Measurements from ENCODE around the gene SCN8A.

Gene SCN8A

GRCh38 chr12:51672334-51672733, 81.3 kb downstream of the SCN8A start:
- DNase-seq, result no peak

- no peak for DNase-seq
Measured at GRCh38 chr12:51675071-51675803, 84.2 kb downstream of the SCN8A start.

GRCh38 chr12:51676875-51677274, 85.8 kb downstream of the SCN8A start:
- no peak for DNase-seq

GRCh38 chr12:51677284-51677968, 86.4 kb downstream of the SCN8A start:
- no peak for DNase-seq

- DNase-seq, result peak; percentile 4 to 33
Measured at GRCh38 chr12:51678086-51678724, 87.2 kb downstream of the SCN8A start.

GRCh38 chr12:51682981-51683380, 91.9 kb downstream of the SCN8A start:
- DNase-seq, result no peak

- no peak for DNase-seq
Measured at GRCh38 chr12:51683763-51684357, 92.8 kb downstream of the SCN8A start.

DNA sequence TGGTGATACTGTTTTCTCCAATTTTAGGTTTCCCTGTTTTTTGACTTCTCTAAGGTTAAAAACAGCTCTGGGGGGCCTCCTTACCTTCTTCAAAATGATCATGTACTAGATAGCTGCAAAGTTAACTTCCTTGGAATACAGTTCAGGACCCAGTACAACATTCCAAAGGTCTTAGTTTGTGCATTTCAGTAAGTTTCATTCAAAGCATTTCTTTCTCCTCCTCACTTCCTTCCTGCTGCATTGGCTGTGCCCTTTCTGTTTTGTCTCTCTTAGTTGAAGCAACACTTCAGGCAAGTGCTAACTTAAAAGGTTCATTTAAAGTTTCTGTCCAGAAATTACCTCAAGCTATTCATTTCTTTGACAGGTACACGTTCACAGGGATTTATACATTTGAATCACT, 95.7 kb downstream of the SCN8A start:
- no peak for DNase-seq

DNA sequence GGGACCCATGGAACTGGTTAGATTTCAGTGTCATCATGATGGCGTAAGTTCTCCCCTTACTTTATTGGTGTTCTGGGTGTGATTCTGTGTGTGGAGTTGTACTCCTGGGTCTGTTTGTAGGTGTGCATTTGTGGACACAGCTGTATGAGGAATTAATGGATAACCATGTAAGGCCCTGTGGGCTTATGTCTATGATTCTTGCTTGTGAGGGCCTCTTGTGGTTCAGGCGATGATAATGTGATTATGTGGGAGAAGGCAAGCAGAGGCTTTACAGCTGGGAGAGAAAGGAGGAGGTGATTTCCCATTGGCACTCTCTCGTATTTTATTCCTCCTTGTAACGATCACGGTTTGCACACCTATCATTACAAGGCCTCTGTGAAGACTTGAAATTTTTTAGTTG, 96.1 kb downstream of the SCN8A start:
- DNase-seq, result no peak

DNA sequence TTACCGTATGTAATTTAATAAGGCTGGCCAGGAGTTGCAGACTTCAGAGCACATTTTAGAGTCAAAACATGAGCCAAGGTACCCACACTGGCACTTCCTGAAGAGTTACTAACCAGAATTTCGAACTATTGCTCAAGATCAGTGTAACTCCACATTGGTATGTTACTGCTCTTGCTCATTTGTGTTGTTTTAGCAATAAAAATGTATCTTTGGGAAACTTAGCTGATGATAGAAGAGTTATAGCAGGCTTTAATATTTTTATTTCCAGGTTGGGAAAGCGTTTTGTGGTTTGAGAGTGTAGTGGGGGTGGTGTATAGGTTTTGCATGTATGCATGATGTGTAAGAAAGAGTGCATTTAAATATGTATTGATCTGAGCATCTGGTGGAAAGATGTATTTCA, 96.6 kb downstream of the SCN8A start:
- DNase-seq, result no peak

- no peak for DNase-seq
Measured at GRCh38 chr12:51689983-51690382, 99.0 kb downstream of the SCN8A start.

DNA sequence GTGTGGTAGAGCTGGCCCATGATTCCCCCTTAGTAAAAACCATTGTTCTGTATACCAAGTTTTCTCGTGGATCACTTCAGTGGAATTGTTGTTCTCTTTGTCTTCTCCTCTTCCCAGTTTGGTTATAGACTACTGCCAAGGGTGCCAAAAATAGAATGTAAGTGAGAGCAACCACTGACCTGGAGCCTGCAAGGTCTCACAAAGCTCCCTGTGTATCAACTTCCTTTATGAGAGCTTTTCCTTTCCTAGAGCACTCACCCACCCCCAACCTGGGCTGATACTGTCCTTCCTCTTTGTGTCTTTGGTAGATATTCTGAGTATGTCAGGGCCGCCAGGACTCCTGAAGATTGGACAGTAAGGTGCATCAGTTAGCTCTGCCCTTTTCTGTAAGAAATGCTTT, 101.0 kb downstream of the SCN8A start:
- no peak for DNase-seq

GRCh38 chr12:51693569-51693968, 102.5 kb downstream of the SCN8A start:
- DNase-seq, result no peak

DNA sequence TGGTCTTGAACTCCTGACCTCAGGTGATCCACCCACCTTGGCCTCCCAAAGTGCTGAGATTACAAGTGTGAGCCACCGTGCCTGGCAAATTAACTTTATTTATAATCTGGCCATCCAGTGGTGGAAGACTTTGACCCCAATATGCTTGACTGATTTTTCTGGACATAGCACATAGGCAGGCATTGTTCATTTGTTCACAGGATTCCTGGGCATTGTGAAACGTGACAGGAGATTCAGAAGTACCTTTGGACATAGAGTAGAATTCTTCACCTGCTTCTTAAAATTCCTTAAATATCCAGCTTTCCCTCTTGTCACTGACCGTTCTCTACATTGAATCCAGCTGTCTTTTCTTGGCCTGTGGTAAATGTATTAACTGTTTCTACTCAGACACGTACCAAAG, 103.1 kb downstream of the SCN8A start:
- no peak for DNase-seq

GRCh38 chr12:51695241-51696010, 104.4 kb downstream of the SCN8A start:
- DNase-seq, result no peak

GRCh38 chr12:51699219-51699618, 108.2 kb downstream of the SCN8A start:
- DNase-seq, result no peak

GRCh38 chr12:51700887-51701286, 109.9 kb downstream of the SCN8A start:
- no peak for DNase-seq

DNA sequence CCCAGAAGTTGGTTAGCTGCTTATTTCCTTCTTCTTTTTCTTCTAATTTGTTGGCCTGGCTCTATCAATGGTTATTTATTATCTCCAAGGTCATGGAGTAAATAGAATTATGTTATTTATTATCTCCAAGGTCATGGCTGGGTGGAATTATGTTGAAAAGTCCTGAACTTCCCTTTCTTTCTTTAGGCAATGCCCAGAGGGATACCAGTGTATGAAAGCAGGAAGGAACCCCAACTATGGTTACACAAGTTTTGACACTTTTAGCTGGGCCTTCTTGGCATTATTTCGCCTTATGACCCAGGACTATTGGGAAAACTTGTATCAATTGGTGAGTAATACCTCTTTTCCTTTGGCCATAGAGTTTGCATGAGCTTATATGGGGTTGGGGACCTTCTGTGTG, 111.6 kb downstream of the SCN8A start:
- DNase-seq, result no peak

DNA sequence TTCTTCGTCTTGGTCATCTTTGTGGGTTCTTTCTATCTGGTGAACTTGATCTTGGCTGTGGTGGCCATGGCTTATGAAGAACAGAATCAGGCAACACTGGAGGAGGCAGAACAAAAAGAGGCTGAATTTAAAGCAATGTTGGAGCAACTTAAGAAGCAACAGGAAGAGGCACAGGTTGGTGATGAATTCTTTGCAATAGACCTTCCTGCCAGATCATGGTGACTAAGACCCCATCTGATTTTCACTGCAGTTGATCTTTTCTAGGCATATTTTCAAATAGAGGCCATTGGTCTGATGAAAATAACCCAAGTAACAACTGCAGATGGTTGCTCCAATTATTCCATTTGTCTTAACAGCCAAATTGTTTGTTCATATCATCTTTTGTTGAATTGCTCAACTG, 114.4 kb downstream of the SCN8A start:
- DNase-seq, result no peak

DNA sequence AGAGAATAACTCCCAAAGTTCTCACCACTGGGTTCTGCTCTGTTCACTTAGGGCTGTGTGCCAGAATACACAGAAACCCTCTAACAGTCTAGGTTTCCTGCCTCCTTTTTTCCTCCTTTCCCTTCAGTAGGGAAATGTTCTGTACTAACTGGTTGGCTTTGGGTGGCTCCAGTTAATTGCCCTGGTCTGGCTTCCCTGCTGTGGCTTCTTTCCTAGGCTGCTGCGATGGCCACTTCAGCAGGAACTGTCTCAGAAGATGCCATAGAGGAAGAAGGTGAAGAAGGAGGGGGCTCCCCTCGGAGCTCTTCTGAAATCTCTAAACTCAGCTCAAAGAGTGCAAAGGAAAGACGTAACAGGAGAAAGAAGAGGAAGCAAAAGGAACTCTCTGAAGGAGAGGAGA, 115.2 kb downstream of the SCN8A start:
- DNase-seq, result no peak

- DNase-seq, result no peak
Measured at GRCh38 chr12:51714666-51715065, 123.6 kb downstream of the SCN8A start.

- no peak for DNase-seq
Measured at GRCh38 chr12:51717326-51717925, 126.4 kb downstream of the SCN8A start.
